ENCODE data around the gene SRD5A1.

The SRD5A1 gene

GRCh38 chr5:6719896-6720560 is 86.8 kb downstream of the SRD5A1 start:
- H3K9me3 ChIP-seq (ENCODE audit: control insufficient read depth in 1 of 2, low read length in 2 of 2), result no peaks in the 10 kb centered on the region
- peaks cover 0 to 3% of the 10 kb centered on the region in 2 donors for H3K36me3 ChIP-seq (ENCODE audit: control insufficient read depth in 1 of 2, insufficient read depth in 2 of 2, low read length in 2 of 2)
- no peaks in the 10 kb centered on the region for H3K27me3 ChIP-seq (ENCODE audit: low read depth, low read length)
- no peak overlapping the region for H3K27ac ChIP-seq (ENCODE audit: low read length)
- H3K4me3 ChIP-seq (ENCODE audit: low read depth in 1 of 2, low read length in 2 of 2), result no peak overlapping the region
- H3K4me1 ChIP-seq (ENCODE audit: control insufficient read depth in 1 of 2, insufficient read depth in 2 of 2, low read length in 2 of 2), result peaks cover 43 to 80% of the 10 kb centered on the region in 2 donors

GRCh38 chr5:6720561-6720921 is 87.3 kb downstream of the SRD5A1 start:
- peaks cover 0 to 3% of the 10 kb centered on the region in 2 donors for H3K36me3 ChIP-seq (ENCODE audit: control insufficient read depth in 1 of 2, insufficient read depth in 2 of 2, low read length in 2 of 2)

GRCh38 chr5:6721442-6721841 is 88.2 kb downstream of the SRD5A1 start:
- H3K4me3 ChIP-seq (ENCODE audit: low read depth in 1 of 2, low read length in 2 of 2), result peak overlapping the region; percentile 44 to 59
- H3K27me3 ChIP-seq (ENCODE audit: low read depth, low read length), result no peaks in the 10 kb centered on the region
- H3K4me1 ChIP-seq (ENCODE audit: control insufficient read depth in 1 of 2, insufficient read depth in 2 of 2, low read length in 2 of 2), result peaks cover 33 to 66% of the 10 kb centered on the region in 2 donors
- H3K27ac ChIP-seq (ENCODE audit: low read length), result peak overlapping the region; percentile 43
- no peaks in the 10 kb centered on the region for H3K9me3 ChIP-seq (ENCODE audit: control insufficient read depth in 1 of 2, low read length in 2 of 2)
- H3K36me3 ChIP-seq (ENCODE audit: control insufficient read depth in 1 of 2, insufficient read depth in 2 of 2, low read length in 2 of 2), result peaks cover 0 to 3% of the 10 kb centered on the region in 2 donors

More at GRCh38 chr5:6720561-6720921, 87.3 kb downstream of the SRD5A1 start:
- Histone ChIP-seq H3K9me3 (ENCODE audit: control insufficient read depth in 1 of 2, low read length in 2 of 2) (no peaks in the 10 kb centered on the region), H3K27ac (ENCODE audit: low read length) (no peak overlapping the region), H3K27me3 (ENCODE audit: low read depth, low read length) (no peaks in the 10 kb centered on the region), H3K4me3 (ENCODE audit: low read depth in 1 of 2, low read length in 2 of 2) (no peak overlapping the region), H3K4me1 (ENCODE audit: control insufficient read depth in 1 of 2, insufficient read depth in 2 of 2, low read length in 2 of 2) (peaks cover 42 to 75% of the 10 kb centered on the region in 2 donors)

- peaks cover 0 to 3% of the 10 kb centered on the region in 2 donors for H3K36me3 ChIP-seq (ENCODE audit: control insufficient read depth in 1 of 2, insufficient read depth in 2 of 2, low read length in 2 of 2)
Measured at GRCh38 chr5:6722015-6722414, 88.8 kb downstream of the SRD5A1 start.

GRCh38 chr5:6723122-6723815 is 90.0 kb downstream of the SRD5A1 start:
- Histone ChIP-seq H3K4me3 (ENCODE audit: low read depth in 1 of 2, low read length in 2 of 2) (no peak overlapping the region), H3K9me3 (ENCODE audit: control insufficient read depth in 1 of 2, low read length in 2 of 2) (no peaks in the 10 kb centered on the region), H3K27ac (ENCODE audit: low read length) (no peak overlapping the region), H3K36me3 (ENCODE audit: control insufficient read depth in 1 of 2, insufficient read depth in 2 of 2, low read length in 2 of 2) (peaks cover 0 to 3% of the 10 kb centered on the region in 2 donors), H3K27me3 (ENCODE audit: low read depth, low read length) (no peaks in the 10 kb centered on the region), H3K4me1 (ENCODE audit: control insufficient read depth in 1 of 2, insufficient read depth in 2 of 2, low read length in 2 of 2) (peaks cover 24 to 61% of the 10 kb centered on the region in 2 donors)

More at GRCh38 chr5:6722015-6722414, 88.8 kb downstream of the SRD5A1 start:
- H3K4me1 ChIP-seq (ENCODE audit: control insufficient read depth in 1 of 2, insufficient read depth in 2 of 2, low read length in 2 of 2), result peaks cover 27 to 61% of the 10 kb centered on the region in 2 donors
- H3K27ac ChIP-seq (ENCODE audit: low read length), result peak overlapping the region; percentile 43
- no peaks in the 10 kb centered on the region for H3K9me3 ChIP-seq (ENCODE audit: control insufficient read depth in 1 of 2, low read length in 2 of 2)
- H3K4me3 ChIP-seq (ENCODE audit: low read depth in 1 of 2, low read length in 2 of 2), result peak overlapping the region; percentile 44 to 59
- H3K27me3 ChIP-seq (ENCODE audit: low read depth, low read length), result no peaks in the 10 kb centered on the region

GRCh38 chr5:6723816-6724300 is 90.6 kb downstream of the SRD5A1 start:
- Histone ChIP-seq H3K27me3 (ENCODE audit: low read depth, low read length) (no peaks in the 10 kb centered on the region), H3K9me3 (ENCODE audit: control insufficient read depth in 1 of 2, low read length in 2 of 2) (no peaks in the 10 kb centered on the region), H3K4me1 (ENCODE audit: control insufficient read depth in 1 of 2, insufficient read depth in 2 of 2, low read length in 2 of 2) (peaks cover 24 to 62% of the 10 kb centered on the region in 2 donors), H3K4me3 (ENCODE audit: low read depth in 1 of 2, low read length in 2 of 2) (no peak overlapping the region), H3K36me3 (ENCODE audit: control insufficient read depth in 1 of 2, insufficient read depth in 2 of 2, low read length in 2 of 2) (peaks cover 0 to 3% of the 10 kb centered on the region in 2 donors), H3K27ac (ENCODE audit: low read length) (no peak overlapping the region)

Measured in muscle layer of duodenum (tissue), 2 donors.